Gastroesophageal sphincter (tissue), 4 donors: Measurements from ENCODE around the gene WWC1. TPM values are rescaled to one million over a fixed set of nuclear protein-coding genes. Genes with fewer than 3 reads are reported as not detected.

Experiments
- ATAC-seq: fragments of 150-250 bp; one replicate; pipeline ENCODE4 v1.9.1; 2016; ENCODE audit warnings: mild to moderate bottlenecking, moderate library complexity
- H3K27ac ChIP-seq, 4 donors: fragments of 200-600 bp; sonication (generic) in 3 of 4; 1 replicate in 3 of 4; 2 replicates in 1 of 4; pipeline ENCODE4 v1.5.1; 2016 to 2019
- H3K27me3 ChIP-seq: fragments of 200-600 bp; sonication (generic); one replicate; pipeline ENCODE4 v1.5.1; 2019
- H3K36me3 ChIP-seq, 2 donors: fragments of 200-600 bp; sonication (generic); one replicate each; pipeline ENCODE4 v1.5.1; 2019; ENCODE audit warnings: control low read depth in 1 of 2
- H3K4me1 ChIP-seq, 3 donors: fragments of 200-600 bp; sonication (generic); 1 replicate in 2 of 3; 2 replicates in 1 of 3; pipeline ENCODE4 v1.5.1; 2016 to 2019; ENCODE audit warnings: control low read depth in 2 of 3
- H3K4me3 ChIP-seq, 2 donors: fragments of 200-600 bp; sonication (generic); one replicate each; pipeline ENCODE4 v1.5.1; 2019; ENCODE audit warnings: mild to moderate bottlenecking in 1 of 2, moderate library complexity in 1 of 2
- H3K9me3 ChIP-seq, 3 donors: fragments of 200-600 bp; sonication (generic); one replicate each; pipeline ENCODE4 v1.5.1; 2017 to 2019; ENCODE audit warnings: control low read depth in 2 of 3
- CTCF ChIP-seq, 4 experiments: fragments of 200-600 bp in 2 of 4; fragments of 450-650 bp in 2 of 4; sonication (generic) in 1 of 4; IDR thresholded peaks; one replicate each; pipeline ENCODE4 v1.5.1; 2017 to 2019; ENCODE audit warnings: antibody characterized with exemption in 4 of 4, mild to moderate bottlenecking in 2 of 4, moderate library complexity in 2 of 4
- EP300 ChIP-seq: sonication (generic); formaldehyde crosslinking; IDR thresholded peaks from one replicate; pipeline ENCODE4 v1.6.1; 2017; ENCODE audit warnings: antibody characterized with exemption, mild to moderate bottlenecking
- POLR2A ChIP-seq, 2 donors: fragments of 450-650 bp; IDR thresholded peaks; one replicate each; pipeline ENCODE4 v1.6.1; 2017; ENCODE audit warnings: antibody characterized with exemption in 2 of 2, mild to moderate bottlenecking in 2 of 2, moderate library complexity in 1 of 2
- POLR2AphosphoS5 ChIP-seq: sonication (generic); formaldehyde crosslinking; IDR thresholded peaks from one replicate; pipeline ENCODE4 v1.6.1; 2017; ENCODE audit warnings: antibody characterized with exemption
- WGBS, 2 donors: methylation state at CpG; one replicate each; pipeline ENCODE4 v1.1.5; 2018; ENCODE audit warnings: low coverage in 1 of 2; 5-methylcytosine and 5-hydroxymethylcytosine counted together
- total RNA-seq, 4 donors: library from RNA; depleted of rRNA; stranded (reverse); fragments of >200 nt; gene quantifications; one replicate each; pipeline ENCODE4 v1.1.0, GENCODE V29; 2016

Gene WWC1
- total RNA-seq, 4 donors from 2014 or later, result 0.67 to 6.9 (median 3.8) TPM

- no peaks in the 10 kb centered on the region for H3K36me3 ChIP-seq
- ATAC-seq, result no peak
- H3K27ac ChIP-seq, result no peak overlapping the region
- TF ChIP-seq POLR2AphosphoS5 (no peak), CTCF (IDR thresholded peaks at IDR 0.05) (no peak), POLR2A (IDR thresholded peaks at IDR 0.05) (no peak), EP300 (no peak)
- H3K4me1 ChIP-seq, result peaks cover 0 to 16% (median 0%) of the 10 kb centered on the region in 3 donors
- H3K4me3 ChIP-seq, result no peak overlapping the region
- no peaks in the 10 kb centered on the region for H3K27me3 ChIP-seq
- 60 to 93% methylated on average over 1 to 2 of the region's 5 CpGs for WGBS, 2 donors
- no peaks in the 10 kb centered on the region for H3K9me3 ChIP-seq
Observed at GRCh38 chr5:168324859-168325630, 33.6 kb downstream of the WWC1 start.

GRCh38 chr5:168327019-168327421 lies 35.6 kb downstream of the WWC1 start:
- H3K4me1 ChIP-seq, result peaks cover 0 to 17% (median 0%) of the 10 kb centered on the region in 3 donors
- H3K36me3 ChIP-seq, result no peaks in the 10 kb centered on the region
- no peak overlapping the region for H3K27ac ChIP-seq
- no peaks in the 10 kb centered on the region for H3K27me3 ChIP-seq
- no peaks in the 10 kb centered on the region for H3K9me3 ChIP-seq
- no peak for ATAC-seq
- WGBS, 2 donors, result 79 to 92% methylated on average over 3 of the region's 3 CpGs
- no peak overlapping the region for H3K4me3 ChIP-seq
- TF ChIP-seq POLR2AphosphoS5 (no peak), CTCF (IDR thresholded peaks at IDR 0.05) (no peak), POLR2A (IDR thresholded peaks at IDR 0.05) (no peak), EP300 (no peak)

GRCh38 chr5:168327451-168327850 lies 36.0 kb downstream of the WWC1 start:
- Histone ChIP-seq H3K4me3 (no peak overlapping the region), H3K27me3 (no peaks in the 10 kb centered on the region), H3K9me3 (no peaks in the 10 kb centered on the region), H3K4me1 (peaks cover 0 to 17% (median 0%) of the 10 kb centered on the region in 3 donors), H3K36me3 (no peaks in the 10 kb centered on the region), H3K27ac (no peak overlapping the region)
- ATAC-seq, result no peak
- WGBS, 2 donors, result 69 to 89% methylated on average over 1 to 2 of the region's 2 CpGs
- TF ChIP-seq POLR2A (IDR thresholded peaks at IDR 0.05) (no peak), POLR2AphosphoS5 (no peak), EP300 (no peak), CTCF (IDR thresholded peaks at IDR 0.05) (no peak)

GRCh38 chr5:168327994-168328393 lies 36.5 kb downstream of the WWC1 start:
- WGBS, 2 donors, result 75 to 83% methylated on average over 1 to 4 of the region's 4 CpGs
- Histone ChIP-seq H3K4me3 (no peak overlapping the region), H3K27ac (no peak overlapping the region), H3K27me3 (no peaks in the 10 kb centered on the region), H3K36me3 (no peaks in the 10 kb centered on the region), H3K4me1 (peaks cover 0 to 17% (median 0%) of the 10 kb centered on the region in 3 donors), H3K9me3 (no peaks in the 10 kb centered on the region)
- TF ChIP-seq POLR2A (IDR thresholded peaks at IDR 0.05), result no peak
- TF ChIP-seq EP300, result no peak
- TF ChIP-seq CTCF (IDR thresholded peaks at IDR 0.05), result no peak
- TF ChIP-seq POLR2AphosphoS5, result no peak
- no peak for ATAC-seq

- H3K36me3 ChIP-seq, result no peaks in the 10 kb centered on the region
- H3K27ac ChIP-seq, result no peak overlapping the region
- 20 to 24% methylated on average over 1 to 6 of the region's 6 CpGs for WGBS, 2 donors
- H3K4me3 ChIP-seq, result no peak overlapping the region
- H3K27me3 ChIP-seq, result no peaks in the 10 kb centered on the region
- H3K4me1 ChIP-seq, result peaks cover 0 to 17% (median 0%) of the 10 kb centered on the region in 3 donors
- no peak for ATAC-seq
- H3K9me3 ChIP-seq, result no peaks in the 10 kb centered on the region
- TF ChIP-seq EP300, result no peak
- no peak for TF ChIP-seq CTCF (IDR thresholded peaks at IDR 0.05)
- TF ChIP-seq POLR2A (IDR thresholded peaks at IDR 0.05), result no peak
- no peak for TF ChIP-seq POLR2AphosphoS5
Observed at GRCh38 chr5:168328814-168329213, 37.4 kb downstream of the WWC1 start.
